Measurements from ENCODE around the gene LARP4B. TPM values are rescaled to one million over a fixed set of nuclear protein-coding genes. Genes with fewer than 3 reads are reported as not detected.

LARP4B gene
- total RNA-seq, 4 donors from 2014 or later: 17.4 to 76.8 (median 32.2) TPM

DNA sequence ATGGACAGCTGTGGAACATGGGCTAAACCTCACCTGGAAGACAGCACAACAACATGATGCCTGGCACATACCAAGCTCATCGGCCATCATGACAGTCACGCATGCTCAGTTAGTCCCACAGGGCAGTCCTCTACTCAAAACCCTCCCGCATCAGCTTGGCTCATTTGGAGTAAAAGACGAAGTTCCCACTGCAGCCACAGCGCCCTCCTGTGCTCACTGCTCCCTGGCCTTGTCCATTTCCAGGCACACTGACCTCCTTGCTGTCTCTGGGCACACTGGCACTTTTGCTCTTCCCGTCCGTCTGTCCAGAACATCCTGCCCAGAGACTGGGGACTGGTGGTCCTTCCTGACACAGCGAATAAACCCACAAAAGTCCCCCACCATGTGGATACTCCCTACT lies 66.2 kb downstream of the LARP4B start:
- H3K4me3 ChIP-seq: no peak overlapping the region
- H3K36me3 ChIP-seq: no peaks in the 10 kb centered on the region
- H3K27me3 ChIP-seq: no peaks in the 10 kb centered on the region
- no peaks in the 10 kb centered on the region for H3K9me3 ChIP-seq
- no peak overlapping the region for H3K27ac ChIP-seq
- intact Hi-C loops (cut with DNase I; ENCODE audit: low total_unique reads): no loop called here
- no peak for TF ChIP-seq CTCF (IDR thresholded peaks at IDR 0.05)
- TF ChIP-seq POLR2A (IDR thresholded peaks at IDR 0.05): no peak
- H3K4me1 ChIP-seq: no peaks in the 10 kb centered on the region
- DNase-seq: no peak

- Histone ChIP-seq H3K4me3 (no peak overlapping the region), H3K27me3 (no peaks in the 10 kb centered on the region), H3K36me3 (no peaks in the 10 kb centered on the region), H3K4me1 (peaks cover 0 to under 1% of the 10 kb centered on the region in 2 donors), H3K27ac (peak overlapping the region in 1 of 2 donors; percentile 4), H3K9me3 (no peaks in the 10 kb centered on the region)
- TF ChIP-seq POLR2A (IDR thresholded peaks at IDR 0.05): no peak
- TF ChIP-seq CTCF (IDR thresholded peaks at IDR 0.05): no peak
- DNase-seq: no peak
- intact Hi-C loops (cut with DNase I; ENCODE audit: low total_unique reads): no loop called here
These were observed 71.0 kb downstream of the LARP4B start for GRCh38 chr10:860519-860918.

DNA sequence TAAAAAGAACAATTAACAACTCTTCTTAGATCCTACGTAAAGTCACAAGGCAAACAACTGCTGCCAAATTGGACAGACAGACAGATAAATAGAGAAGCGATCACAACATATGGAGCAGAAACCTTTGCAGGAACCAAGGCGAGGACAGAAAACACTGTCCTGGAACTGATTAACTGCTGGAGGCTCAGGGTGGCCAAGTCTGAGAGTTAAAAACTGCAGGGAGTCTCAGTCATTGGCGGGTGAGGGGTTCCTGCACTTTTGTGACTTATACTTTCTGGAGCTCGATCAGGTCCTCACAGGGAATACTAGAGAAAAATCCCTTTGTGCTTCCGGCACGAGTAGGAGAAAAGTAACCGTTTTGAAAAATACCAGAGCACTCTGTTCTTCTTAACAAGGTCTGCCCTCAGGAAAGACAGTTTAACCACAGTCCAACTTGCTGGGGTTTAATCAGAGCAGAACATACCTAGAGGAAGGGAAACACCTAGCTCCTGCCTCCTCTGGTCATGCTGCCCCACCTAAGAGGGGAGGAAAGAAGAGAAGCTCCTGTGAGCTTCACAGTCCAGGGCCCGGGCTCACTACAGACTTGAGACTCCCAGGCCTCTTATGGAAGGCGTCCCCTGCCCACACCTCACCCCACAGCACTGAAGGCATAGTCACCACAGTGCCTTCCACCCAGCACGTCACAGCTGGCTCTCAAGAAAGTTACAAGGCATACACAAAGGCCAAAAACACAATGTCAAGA lies 74.9 kb downstream of the LARP4B start:
- Histone ChIP-seq H3K4me3 (peak overlapping the region in 1 of 2 donors; percentile 4), H3K27ac (peak overlapping the region; percentile 62 to 76), H3K4me1 (peaks cover 0 to 5% of the 10 kb centered on the region in 2 donors), H3K9me3 (no peaks in the 10 kb centered on the region), H3K36me3 (no peaks in the 10 kb centered on the region), H3K27me3 (no peaks in the 10 kb centered on the region)
- intact Hi-C loops (cut with DNase I; ENCODE audit: low total_unique reads): no loop called here
- no peak for TF ChIP-seq CTCF (IDR thresholded peaks at IDR 0.05)
- no peak for TF ChIP-seq POLR2A (IDR thresholded peaks at IDR 0.05)
- peak; percentile 25 to 28 for DNase-seq

- Histone ChIP-seq H3K9me3 (no peaks in the 10 kb centered on the region), H3K36me3 (no peaks in the 10 kb centered on the region), H3K4me3 (no peak overlapping the region), H3K27ac (peak overlapping the region; percentile 21 to 76), H3K27me3 (no peaks in the 10 kb centered on the region), H3K4me1 (peaks cover 0 to 5% of the 10 kb centered on the region in 2 donors)
- peak in 1 of 2 donors; percentile 32 for DNase-seq
- intact Hi-C loops (cut with DNase I; ENCODE audit: low total_unique reads): no loop called here
- no peak for TF ChIP-seq POLR2A (IDR thresholded peaks at IDR 0.05)
- no peak for TF ChIP-seq CTCF (IDR thresholded peaks at IDR 0.05)
These were observed 75.8 kb downstream of the LARP4B start for GRCh38 chr10:855671-856070.

- TF ChIP-seq CTCF (IDR thresholded peaks at IDR 0.05) (no peak), POLR2A (IDR thresholded peaks at IDR 0.05) (no peak)
- H3K27me3 ChIP-seq: no peaks in the 10 kb centered on the region
- no peaks in the 10 kb centered on the region for H3K36me3 ChIP-seq
- peaks cover 0 to 5% of the 10 kb centered on the region in 2 donors for H3K4me1 ChIP-seq
- no peaks in the 10 kb centered on the region for H3K9me3 ChIP-seq
- DNase-seq: no peak
- intact Hi-C loops (cut with DNase I; ENCODE audit: low total_unique reads): no loop called here
- H3K27ac ChIP-seq: peak overlapping the region; percentile 21 to 76
- H3K4me3 ChIP-seq: no peak overlapping the region
These were observed 76.4 kb downstream of the LARP4B start for GRCh38 chr10:855079-855478.

Measured in uterus (tissue), 4 donors.